KMS-11 (cell line): ENCODE data around the gene COL25A1.

Experiments
- H2AFZ ChIP-seq: fragments of 200-600 bp; sonication (generic); 2 replicates; pipeline ENCODE4 v1.6.1; 2016; ENCODE audit warnings: antibody characterized with exemption, mixed run types, low read depth
- H3K27ac ChIP-seq: fragments of 200-600 bp; sonication (generic); 2 replicates; pipeline ENCODE4 v1.6.1; 2016; ENCODE audit warnings: mild to moderate bottlenecking, mixed run types
- H3K27me3 ChIP-seq: fragments of 200-600 bp; sonication (generic); 2 replicates; pipeline ENCODE4 v1.6.1; 2017; ENCODE audit warnings: mild to moderate bottlenecking, low read depth, mixed run types, moderate library complexity; ENCODE audit not compliant: insufficient read depth
- H3K36me3 ChIP-seq: fragments of 200-600 bp; sonication (generic); 2 replicates; pipeline ENCODE4 v1.6.1; 2017; ENCODE audit warnings: mild to moderate bottlenecking, mixed run types; ENCODE audit not compliant: insufficient read depth
- H3K4me1 ChIP-seq: fragments of 200-600 bp; sonication (generic); 2 replicates; pipeline ENCODE4 v1.6.1; 2016; ENCODE audit warnings: mild to moderate bottlenecking, low read depth, mixed run types; ENCODE audit not compliant: poor library complexity, severe bottlenecking
- H3K4me2 ChIP-seq: fragments of 200-600 bp; sonication (generic); 2 replicates; pipeline ENCODE4 v1.7.0; 2016; ENCODE audit warnings: mild to moderate bottlenecking, mixed run types
- H3K4me3 ChIP-seq: fragments of 200-600 bp; sonication (generic); IDR thresholded peaks from 2 replicates; pipeline ENCODE4 v1.6.1; 2017; ENCODE audit warnings: low read depth, low read length, mixed read lengths; ENCODE audit not compliant: insufficient read depth
- H3K79me2 ChIP-seq: fragments of 200-600 bp; sonication (generic); 2 replicates; pipeline ENCODE4 v1.6.1; 2016; ENCODE audit warnings: low read depth, mixed run types; ENCODE audit not compliant: insufficient read depth
- H3K9ac ChIP-seq: fragments of 200-600 bp; sonication (generic); 2 replicates; pipeline ENCODE4 v1.6.1; 2016; ENCODE audit warnings: mild to moderate bottlenecking, mixed run types
- H4K20me1 ChIP-seq: fragments of 200-600 bp; sonication (generic); 2 replicates; pipeline ENCODE4 v1.6.1; 2016; ENCODE audit warnings: mild to moderate bottlenecking, mixed run types; ENCODE audit not compliant: insufficient read depth
- CTCF ChIP-seq: fragments of 200-600 bp; sonication (generic); conservative IDR thresholded peaks from 2 replicates; pipeline ENCODE4 v1.6.1; 2017; ENCODE audit warnings: low read depth, mild to moderate bottlenecking, antibody characterized with exemption, low read length, moderate library complexity, mixed read lengths

COL25A1 gene

DNA sequence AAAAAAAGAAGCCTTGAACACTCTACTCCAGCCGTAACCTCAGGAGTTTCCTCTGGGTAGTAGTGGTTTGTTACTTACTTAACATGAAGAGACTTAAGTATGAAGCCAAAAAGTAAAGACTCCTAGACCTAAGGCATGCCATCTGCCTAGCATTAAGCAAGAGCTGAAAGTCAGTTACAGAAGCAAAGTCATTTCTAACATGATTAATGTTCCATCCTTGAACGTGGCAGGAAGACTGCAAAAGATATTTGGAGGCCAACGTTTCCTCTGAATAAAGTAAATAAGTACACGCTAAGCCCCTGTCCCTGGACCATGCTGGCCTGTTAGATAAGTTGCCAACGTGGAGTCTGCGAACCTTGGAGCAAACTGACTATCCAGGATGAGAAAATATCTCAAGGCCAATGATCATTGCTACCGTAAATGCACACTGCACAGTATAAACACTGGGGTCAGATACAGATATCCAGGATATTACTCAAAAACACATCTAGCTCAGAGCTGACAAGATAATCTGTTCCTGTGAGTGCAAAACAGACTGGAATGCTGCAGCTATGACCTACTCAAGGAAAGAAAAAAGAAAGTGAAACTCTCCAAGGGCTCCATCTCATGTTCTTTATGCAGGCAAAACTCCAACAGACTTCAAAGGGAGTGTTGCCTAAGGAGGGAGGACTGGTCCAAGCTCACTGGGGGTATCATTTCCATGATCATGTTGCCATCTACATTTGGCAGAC lies 255.8 kb downstream of the COL25A1 start:
- TF ChIP-seq CTCF = no peak
- H2AFZ ChIP-seq = no peak overlapping the region
- H3K36me3 ChIP-seq = no peaks in the 10 kb centered on the region
- no peak overlapping the region for H3K4me2 ChIP-seq
- no peaks in the 10 kb centered on the region for H4K20me1 ChIP-seq
- H3K27me3 ChIP-seq = no peaks in the 10 kb centered on the region
- H3K9ac ChIP-seq = no peak overlapping the region
- no peak overlapping the region for H3K4me3 ChIP-seq
- no peaks in the 10 kb centered on the region for H3K4me1 ChIP-seq
- no peaks in the 10 kb centered on the region for H3K79me2 ChIP-seq
- H3K27ac ChIP-seq = no peak overlapping the region

- H3K4me3 ChIP-seq = no peak overlapping the region
- no peak overlapping the region for H3K9ac ChIP-seq
These were observed 258.0 kb downstream of the COL25A1 start for GRCh38 chr4:109044431-109044830.

GRCh38 chr4:109043286-109043685 lies 259.2 kb downstream of the COL25A1 start:
- Histone ChIP-seq H3K4me3 (no peak overlapping the region), H3K4me2 (no peak overlapping the region), H3K79me2 (no peaks in the 10 kb centered on the region), H3K27ac (no peak overlapping the region), H2AFZ (no peak overlapping the region), H3K36me3 (no peaks in the 10 kb centered on the region), H3K4me1 (no peaks in the 10 kb centered on the region), H3K9ac (no peak overlapping the region), H3K27me3 (no peaks in the 10 kb centered on the region), H4K20me1 (no peaks in the 10 kb centered on the region)
- no peak for TF ChIP-seq CTCF

More at GRCh38 chr4:109044431-109044830, 258.0 kb downstream of the COL25A1 start:
- Histone ChIP-seq H3K4me1 (no peaks in the 10 kb centered on the region), H3K36me3 (no peaks in the 10 kb centered on the region), H3K79me2 (no peaks in the 10 kb centered on the region), H3K27me3 (no peaks in the 10 kb centered on the region), H3K4me2 (no peak overlapping the region), H2AFZ (no peak overlapping the region), H4K20me1 (no peaks in the 10 kb centered on the region), H3K27ac (no peak overlapping the region)
- TF ChIP-seq CTCF = no peak

- Histone ChIP-seq H3K9ac (no peak overlapping the region), H3K27me3 (no peaks in the 10 kb centered on the region), H3K79me2 (no peaks in the 10 kb centered on the region), H3K4me3 (no peak overlapping the region), H3K27ac (no peak overlapping the region), H3K4me2 (no peak overlapping the region), H3K36me3 (no peaks in the 10 kb centered on the region), H2AFZ (no peak overlapping the region), H3K4me1 (no peaks in the 10 kb centered on the region), H4K20me1 (no peaks in the 10 kb centered on the region)
- TF ChIP-seq CTCF = no peak
These were observed 260.7 kb downstream of the COL25A1 start for GRCh38 chr4:109041463-109042360.
